ENCODE data around the gene BOLA2B. TPM values are rescaled to one million over a fixed set of nuclear protein-coding genes. Genes with fewer than 3 reads are reported as not detected.
"Not testable (repeated sequence)": the region's sequence is repeated elsewhere in the genome, so short reads cannot be mapped to it uniquely, and the experiment has no call there.

Gene BOLA2B
- total RNA-seq (ENCODE audit: low replicate concordance), result 82.9 and 148 TPM in 2 replicates
- long read RNA-seq, transcript BOLA2B-201 (3 exons, 1,012 nt), result major isoform, 12 of 12 reads
- long read RNA-seq, partial matches to known transcripts, result 0 of 12 reads
- long read RNA-seq, other reads (novel, unspliced or antisense), result 0 of 12 reads

DNA sequence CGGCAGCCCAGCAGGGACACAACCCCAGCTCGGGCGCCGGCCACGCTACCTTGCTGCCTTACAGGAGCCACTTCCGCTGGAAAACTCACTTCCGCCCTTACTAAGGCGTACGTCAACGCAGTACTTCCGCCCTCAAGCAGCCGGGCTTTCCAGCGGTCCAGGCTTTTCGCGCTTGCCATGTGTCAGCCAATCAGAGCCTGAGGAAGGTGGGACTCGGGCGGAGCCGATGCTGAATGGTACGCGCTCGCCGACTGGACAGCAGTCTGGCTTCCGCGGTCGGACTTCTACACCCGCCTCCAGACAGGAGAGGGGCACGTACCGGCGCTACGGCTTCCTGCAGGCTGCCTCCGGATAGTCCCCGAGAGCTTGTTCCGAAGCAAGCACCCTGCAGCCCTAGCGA lies at the start of gene BOLA2B, which contains the start of gene SLX1A:
Gene BOLA2B (minus strand): TSS at position 52 of the 400 bp plus-strand sequence. CDS start 71 bp downstream, outside the sequence.
Gene SLX1A (plus strand): TSS at position 261 of the 400 bp plus-strand sequence. CDS start 210 bp downstream, outside the sequence.
- H3K36me3 Mint-ChIP-seq; H3K27me3 Mint-ChIP-seq; H3K9me3 Mint-ChIP-seq; H3K4me3 Mint-ChIP-seq; H3K4me1 Mint-ChIP-seq (ENCODE audit: unreplicated experiment); DNase-seq (ENCODE audit: extremely low spot score, unreplicated experiment); H3K27ac Mint-ChIP-seq: not testable (repeated sequence)

GRCh38 chr16:30217082-30217481 lies 23.6 kb upstream of the BOLA2B start:
- not testable (repeated sequence) for H3K36me3 Mint-ChIP-seq; H3K27me3 Mint-ChIP-seq; H3K4me1 Mint-ChIP-seq (ENCODE audit: unreplicated experiment); H3K9me3 Mint-ChIP-seq; H3K4me3 Mint-ChIP-seq; H3K27ac Mint-ChIP-seq
- DNase-seq (ENCODE audit: extremely low spot score, unreplicated experiment), result peak; percentile 27

GRCh38 chr16:30211414-30211813 lies 17.9 kb upstream of the BOLA2B start:
- DNase-seq (ENCODE audit: extremely low spot score, unreplicated experiment); H3K4me3 Mint-ChIP-seq; H3K4me1 Mint-ChIP-seq (ENCODE audit: unreplicated experiment); H3K36me3 Mint-ChIP-seq; H3K9me3 Mint-ChIP-seq; H3K27me3 Mint-ChIP-seq; H3K27ac Mint-ChIP-seq: not testable (repeated sequence)

DNA sequence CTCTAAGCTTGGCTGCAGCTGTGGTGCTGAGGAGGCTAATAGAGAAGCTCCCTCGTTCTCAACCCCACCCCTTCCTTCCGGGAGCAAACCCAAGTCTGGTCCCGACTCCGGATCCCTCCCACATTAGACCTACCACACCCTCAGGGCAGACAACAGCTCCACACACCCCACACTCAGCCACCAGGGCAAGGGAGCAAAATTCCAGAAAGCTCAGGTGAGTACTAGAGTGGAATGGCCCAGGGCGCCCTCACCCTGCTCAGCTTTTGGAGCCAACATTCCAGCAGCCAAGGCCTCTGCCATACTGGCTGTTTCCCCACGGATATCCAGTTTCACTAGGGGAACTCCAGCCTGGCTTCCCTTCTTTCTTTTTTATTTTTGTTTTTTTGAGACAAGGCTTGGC lies 15.6 kb upstream of the BOLA2B start:
- H3K27me3 Mint-ChIP-seq; H3K4me3 Mint-ChIP-seq; H3K9me3 Mint-ChIP-seq; H3K36me3 Mint-ChIP-seq; H3K4me1 Mint-ChIP-seq (ENCODE audit: unreplicated experiment); H3K27ac Mint-ChIP-seq; DNase-seq (ENCODE audit: extremely low spot score, unreplicated experiment): not testable (repeated sequence)

GRCh38 chr16:30207063-30207704 lies 13.7 kb upstream of the BOLA2B start:
- H3K9me3 Mint-ChIP-seq; H3K4me3 Mint-ChIP-seq; H3K4me1 Mint-ChIP-seq (ENCODE audit: unreplicated experiment); H3K27ac Mint-ChIP-seq; H3K36me3 Mint-ChIP-seq; H3K27me3 Mint-ChIP-seq: not testable (repeated sequence)
- DNase-seq (ENCODE audit: extremely low spot score, unreplicated experiment), result peak; percentile 1

DNA sequence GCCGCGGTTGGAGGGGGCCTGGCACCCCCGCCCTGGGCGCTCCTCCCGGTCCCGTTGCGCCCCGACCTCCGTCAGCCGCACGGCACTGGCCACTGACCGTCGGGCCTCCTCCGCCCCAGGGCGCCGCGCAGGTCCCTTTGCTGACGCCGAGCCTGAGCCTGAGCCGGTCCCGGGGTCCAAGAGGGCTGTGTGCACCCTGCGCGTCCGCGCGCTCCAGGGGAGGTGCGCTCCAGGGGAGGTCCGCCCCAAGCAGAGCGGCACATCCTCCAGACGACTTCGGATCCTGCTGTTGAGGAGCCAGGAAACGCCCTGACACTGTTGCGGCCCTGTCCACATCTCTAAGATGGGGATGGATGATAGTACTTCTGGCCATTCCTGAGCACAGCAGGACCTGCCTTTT lies 12.8 kb upstream of the BOLA2B start:
- H3K9me3 Mint-ChIP-seq; H3K36me3 Mint-ChIP-seq; DNase-seq (ENCODE audit: extremely low spot score, unreplicated experiment); H3K27me3 Mint-ChIP-seq; H3K4me1 Mint-ChIP-seq (ENCODE audit: unreplicated experiment); H3K4me3 Mint-ChIP-seq; H3K27ac Mint-ChIP-seq: not testable (repeated sequence)

- not testable (repeated sequence) for H3K4me1 Mint-ChIP-seq (ENCODE audit: unreplicated experiment); H3K9me3 Mint-ChIP-seq; H3K27me3 Mint-ChIP-seq; H3K36me3 Mint-ChIP-seq; H3K27ac Mint-ChIP-seq; H3K4me3 Mint-ChIP-seq
- DNase-seq (ENCODE audit: extremely low spot score, unreplicated experiment), result peak; percentile 57
Measured at GRCh38 chr16:30205541-30206236, 12.2 kb upstream of the BOLA2B start.

GRCh38 chr16:30199608-30200343 lies 6.3 kb upstream of the BOLA2B start:
- not testable (repeated sequence) for H3K27me3 Mint-ChIP-seq; H3K9me3 Mint-ChIP-seq; H3K36me3 Mint-ChIP-seq; H3K27ac Mint-ChIP-seq; H3K4me1 Mint-ChIP-seq (ENCODE audit: unreplicated experiment); H3K4me3 Mint-ChIP-seq; DNase-seq (ENCODE audit: extremely low spot score, unreplicated experiment)

GRCh38 chr16:30199049-30199448 lies 5.6 kb upstream of the BOLA2B start, which contains the start of gene SULT1A3:
TSS of gene SULT1A3 (plus strand) at chr16:30199255. CDS start at chr16:30200729, 1,474 bp downstream.
- not testable (repeated sequence) for H3K4me3 Mint-ChIP-seq; H3K4me1 Mint-ChIP-seq (ENCODE audit: unreplicated experiment); H3K27me3 Mint-ChIP-seq; H3K9me3 Mint-ChIP-seq; DNase-seq (ENCODE audit: extremely low spot score, unreplicated experiment); H3K36me3 Mint-ChIP-seq; H3K27ac Mint-ChIP-seq

- H3K4me3 Mint-ChIP-seq; DNase-seq (ENCODE audit: extremely low spot score, unreplicated experiment); H3K4me1 Mint-ChIP-seq (ENCODE audit: unreplicated experiment); H3K27me3 Mint-ChIP-seq; H3K9me3 Mint-ChIP-seq; H3K36me3 Mint-ChIP-seq; H3K27ac Mint-ChIP-seq: not testable (repeated sequence)
Measured at GRCh38 chr16:30197001-30197400, 3.5 kb upstream of the BOLA2B start.

GRCh38 chr16:30194172-30194925 lies 883 bp upstream of the BOLA2B start:
- not testable (repeated sequence) for H3K27ac Mint-ChIP-seq; H3K4me3 Mint-ChIP-seq; H3K36me3 Mint-ChIP-seq; H3K27me3 Mint-ChIP-seq; H3K9me3 Mint-ChIP-seq; H3K4me1 Mint-ChIP-seq (ENCODE audit: unreplicated experiment); DNase-seq (ENCODE audit: extremely low spot score, unreplicated experiment)

DNA sequence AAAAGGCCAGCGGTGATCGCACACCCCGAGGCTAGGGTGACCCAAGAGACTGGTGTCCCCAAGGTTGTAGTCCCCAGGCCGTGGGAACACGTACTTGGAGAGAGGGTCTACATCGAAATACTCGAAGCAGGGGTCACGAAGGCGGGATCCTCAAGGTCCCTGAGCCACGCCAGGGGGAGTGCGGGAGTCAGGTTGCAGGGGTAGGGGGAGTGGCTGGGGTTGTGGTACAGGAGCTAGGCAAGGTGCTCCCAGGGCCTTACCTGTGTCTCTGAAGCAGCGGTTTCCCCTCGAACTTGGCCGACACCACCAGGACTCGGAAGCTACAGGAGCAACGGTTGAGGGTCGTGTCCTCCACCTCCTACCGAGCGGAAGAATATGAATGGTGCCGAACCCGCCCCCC lies 368 bp downstream of the BOLA2B start:
- H3K36me3 Mint-ChIP-seq; H3K9me3 Mint-ChIP-seq; H3K4me3 Mint-ChIP-seq; H3K27me3 Mint-ChIP-seq; H3K4me1 Mint-ChIP-seq (ENCODE audit: unreplicated experiment); H3K27ac Mint-ChIP-seq; DNase-seq (ENCODE audit: extremely low spot score, unreplicated experiment): not testable (repeated sequence)

DNA sequence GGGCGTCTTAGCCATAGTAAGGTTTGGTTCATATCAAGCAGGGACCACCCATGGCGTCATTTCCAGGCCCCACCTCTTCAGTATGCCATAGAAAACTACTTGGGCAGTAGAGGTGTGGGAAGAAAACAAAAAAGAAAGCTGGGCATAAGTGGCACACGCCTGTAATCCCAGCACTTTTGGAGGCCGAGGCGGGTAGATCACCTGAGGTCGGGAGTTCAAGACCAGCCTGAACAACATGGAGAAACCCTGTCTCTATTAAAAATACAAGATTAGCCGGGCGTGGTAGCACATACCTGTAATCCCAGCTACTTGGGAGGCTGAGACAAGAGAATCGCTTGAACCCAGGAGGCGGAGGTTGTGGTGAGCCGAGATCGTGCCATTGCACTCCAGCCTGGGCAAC lies 2.3 kb downstream of the BOLA2B start:
- H3K9me3 Mint-ChIP-seq; H3K4me3 Mint-ChIP-seq; H3K27me3 Mint-ChIP-seq; H3K27ac Mint-ChIP-seq; H3K36me3 Mint-ChIP-seq; DNase-seq (ENCODE audit: extremely low spot score, unreplicated experiment); H3K4me1 Mint-ChIP-seq (ENCODE audit: unreplicated experiment): not testable (repeated sequence)

Data from type B pancreatic cell (in vitro differentiated cells).